Astrocyte (in vitro differentiated cells and primary cell): ENCODE results near the gene PKD1L1. TPM values are rescaled to one million over a fixed set of nuclear protein-coding genes. Genes with fewer than 3 reads are reported as not detected.
A peak's percentile ranks its signal among the peaks of the same experiment; 100 is the strongest.
"Not testable (repeated sequence)": the region's sequence is repeated elsewhere in the genome, so short reads cannot be mapped to it uniquely, and the experiment has no call there.

Experiments
- DNase-seq: peaks from one replicate; pipeline ENCODE4 v3.0.0-alpha.2; 2010; ENCODE audit warnings: low read depth
- FAIRE-seq: peaks from 2 replicates; lab custom pipeline; 2011; peaks lifted over from hg19 to GRCh38; lab: Jason Lieb, UNC
- H2AFZ ChIP-seq: 2 replicates; pipeline ENCODE4 v1.6.0; 2012; ENCODE audit warnings: low read depth, low read length, inconsistent platforms
- H3K27ac ChIP-seq: 2 replicates; pipeline ENCODE4 v1.5.1; 2011; ENCODE audit warnings: low read depth, low read length, inconsistent platforms
- H3K27me3 ChIP-seq: 2 replicates; pipeline ENCODE4 v1.6.0; 2011; ENCODE audit warnings: low read length, inconsistent platforms; ENCODE audit not compliant: insufficient read depth
- H3K36me3 ChIP-seq: 2 replicates; pipeline ENCODE4 v1.5.1; 2011; ENCODE audit warnings: low read length, inconsistent platforms; ENCODE audit not compliant: insufficient read depth
- H3K4me1 ChIP-seq: 2 replicates; pipeline ENCODE4 v1.5.1; 2011; ENCODE audit warnings: low read length, inconsistent platforms; ENCODE audit not compliant: insufficient read depth
- H3K4me2 ChIP-seq: 2 replicates; pipeline ENCODE4 v1.6.0; 2012; ENCODE audit warnings: low read length, inconsistent platforms
- H3K4me3 ChIP-seq: 2 replicates; pipeline ENCODE4 v1.5.1; 2011; ENCODE audit warnings: low read depth, mild to moderate bottlenecking, low read length, inconsistent platforms; ENCODE audit not compliant: insufficient read depth
- H3K79me2 ChIP-seq: 2 replicates; pipeline ENCODE4 v1.6.0; 2012; ENCODE audit warnings: mild to moderate bottlenecking, low read length, inconsistent platforms; ENCODE audit not compliant: insufficient read depth
- H3K9ac ChIP-seq: 2 replicates; pipeline ENCODE4 v1.6.0; 2012; ENCODE audit warnings: mild to moderate bottlenecking, low read length, inconsistent platforms
- H3K9me3 ChIP-seq: 2 replicates; pipeline ENCODE4 v1.5.1; 2012; ENCODE audit warnings: low read depth, mild to moderate bottlenecking, low read length, inconsistent platforms; ENCODE audit not compliant: insufficient read depth
- H4K20me1 ChIP-seq: 2 replicates; pipeline ENCODE4 v1.6.0; 2012; ENCODE audit warnings: low read length, inconsistent platforms; ENCODE audit not compliant: insufficient read depth
- H3K27ac Mint-ChIP-seq: one replicate; pipeline ENCODE4 v1.8.0; 2021; ENCODE audit warnings: mild to moderate bottlenecking, mixed read lengths; ENCODE audit not compliant: unreplicated experiment
- H3K27me3 Mint-ChIP-seq: one replicate; pipeline ENCODE4 v1.8.0; 2021; ENCODE audit warnings: low read depth, mixed read lengths; ENCODE audit not compliant: unreplicated experiment
- H3K36me3 Mint-ChIP-seq: one replicate; pipeline ENCODE4 v1.8.0; 2021; ENCODE audit warnings: low read depth, mixed read lengths; ENCODE audit not compliant: unreplicated experiment
- H3K4me1 Mint-ChIP-seq: one replicate; pipeline ENCODE4 v1.8.0; 2021; ENCODE audit warnings: low read depth, mixed read lengths; ENCODE audit not compliant: unreplicated experiment
- H3K4me3 Mint-ChIP-seq: one replicate; pipeline ENCODE4 v1.8.0; 2021; ENCODE audit warnings: mild to moderate bottlenecking, moderate library complexity, mixed read lengths; ENCODE audit not compliant: unreplicated experiment
- H3K9me3 Mint-ChIP-seq: one replicate; pipeline ENCODE4 v1.8.0; 2021; ENCODE audit warnings: mild to moderate bottlenecking, mixed read lengths; ENCODE audit not compliant: unreplicated experiment
- CTCF ChIP-seq: IDR thresholded peaks from 2 replicates; pipeline ENCODE4 v1.5.1; 2011; ENCODE audit warnings: low read depth, mild to moderate bottlenecking, inconsistent platforms, low read length, moderate library complexity; ENCODE audit not compliant: insufficient read depth
- EZH2 ChIP-seq: IDR thresholded peaks from 2 replicates; pipeline ENCODE4 v1.6.1; 2012; ENCODE audit warnings: mild to moderate bottlenecking, low read length, inconsistent platforms; ENCODE audit not compliant: insufficient read depth
- total RNA-seq: library from RNA; stranded (reverse); gene quantifications from 2 replicates; pipeline ENCODE4 v1.2.1, GENCODE V29; 2021

The PKD1L1 gene
- total RNA-seq, 1 donor from 2014 or later = 0.39 TPM

DNA sequence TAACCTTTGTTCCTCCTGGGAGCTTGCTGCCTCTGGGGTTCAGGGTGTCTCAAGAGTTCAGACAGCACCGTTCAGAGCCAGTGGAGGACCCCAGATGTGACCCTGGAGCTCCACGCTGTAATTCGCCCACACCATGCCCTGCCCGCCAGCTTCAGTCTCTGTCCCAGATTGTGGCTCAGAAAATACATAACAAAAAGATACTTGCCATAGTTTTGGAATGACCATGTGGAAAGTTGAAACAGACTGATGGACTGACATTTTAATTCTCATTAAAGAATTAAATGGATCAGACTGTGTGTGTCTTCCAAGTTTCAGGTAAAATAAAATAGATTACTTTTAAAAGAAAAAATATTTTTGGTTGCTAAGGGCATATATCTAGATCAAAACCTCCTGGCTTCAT, 191.6 kb downstream of the PKD1L1 start:
- Histone ChIP-seq H2AFZ (peak overlapping the region; percentile 37), H3K27ac (no peak overlapping the region), H3K4me3 (no peak overlapping the region), H3K9ac (no peak overlapping the region), H3K4me1 (peaks cover 17% of the 10 kb centered on the region), H3K79me2 (no peaks in the 10 kb centered on the region), H3K4me2 (no peak overlapping the region), H4K20me1 (no peaks in the 10 kb centered on the region), H3K9me3 (no peaks in the 10 kb centered on the region), H3K27me3 (no peaks in the 10 kb centered on the region), H3K36me3 (no peaks in the 10 kb centered on the region)
- no peaks in the 10 kb centered on the region for H3K36me3 Mint-ChIP-seq
- peaks cover 3% of the 10 kb centered on the region for H3K9me3 Mint-ChIP-seq
- no peak overlapping the region for H3K4me3 Mint-ChIP-seq
- peaks cover 22% of the 10 kb centered on the region for H3K4me1 Mint-ChIP-seq
- H3K27ac Mint-ChIP-seq = no peak overlapping the region
- H3K27me3 Mint-ChIP-seq = no peaks in the 10 kb centered on the region
- TF ChIP-seq EZH2 = no peak
- TF ChIP-seq CTCF = no peak
- no peak for DNase-seq
- FAIRE-seq = no peak

DNA sequence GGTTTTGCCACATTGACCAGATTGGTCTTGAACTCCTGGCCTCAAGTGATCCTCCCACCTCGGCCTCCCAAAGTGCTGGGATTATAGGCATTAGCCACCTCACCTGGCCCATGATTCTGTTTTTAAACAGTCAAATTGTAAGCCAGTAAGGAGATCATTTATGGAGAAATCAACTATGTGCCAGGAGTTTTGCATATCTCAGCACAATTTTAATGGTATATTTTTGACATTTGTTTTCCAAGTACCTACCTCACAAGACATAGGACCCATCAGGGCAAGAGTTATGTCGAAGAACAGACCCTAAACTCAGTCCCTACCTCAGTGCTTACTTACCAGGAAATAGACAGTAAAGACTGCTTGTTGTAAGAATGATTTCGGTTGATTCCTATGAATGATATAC, 193.0 kb downstream of the PKD1L1 start:
- Histone ChIP-seq H2AFZ (no peak overlapping the region), H3K4me1 (peaks cover 17% of the 10 kb centered on the region), H3K9me3 (no peaks in the 10 kb centered on the region), H3K4me2 (no peak overlapping the region), H3K27ac (no peak overlapping the region), H3K79me2 (no peaks in the 10 kb centered on the region), H3K9ac (no peak overlapping the region), H3K4me3 (no peak overlapping the region), H4K20me1 (no peaks in the 10 kb centered on the region), H3K27me3 (no peaks in the 10 kb centered on the region), H3K36me3 (no peaks in the 10 kb centered on the region)
- H3K9me3 Mint-ChIP-seq = peaks cover 3% of the 10 kb centered on the region
- TF ChIP-seq CTCF (no peak), EZH2 (no peak)
- H3K27me3 Mint-ChIP-seq = no peaks in the 10 kb centered on the region
- H3K27ac Mint-ChIP-seq = no peak overlapping the region
- DNase-seq (no peak), FAIRE-seq (no peak)
- peaks cover 22% of the 10 kb centered on the region for H3K4me1 Mint-ChIP-seq
- H3K36me3 Mint-ChIP-seq = no peaks in the 10 kb centered on the region
- no peak overlapping the region for H3K4me3 Mint-ChIP-seq

DNA sequence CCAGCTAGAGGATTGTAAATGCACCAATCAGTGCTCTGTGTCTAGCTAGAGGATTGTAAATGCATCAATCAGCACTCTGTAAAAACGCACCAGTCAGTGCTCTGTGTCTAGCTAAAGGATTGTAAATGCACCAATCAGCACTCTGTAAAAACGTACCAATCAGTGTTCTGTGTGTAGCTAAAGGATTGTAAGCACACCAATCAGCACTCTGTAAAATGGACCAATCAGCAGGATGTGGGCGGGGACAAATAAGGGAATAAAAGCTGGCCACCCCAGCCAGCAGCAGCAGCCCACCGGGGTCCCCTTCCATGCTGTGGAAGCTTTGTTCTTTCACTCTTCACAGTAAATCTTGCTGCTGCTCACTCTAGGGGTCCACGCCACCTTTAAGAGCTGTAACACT, 196.5 kb downstream of the PKD1L1 start:
- not testable (repeated sequence) for H3K9ac ChIP-seq, H3K4me3 ChIP-seq, H3K36me3 Mint-ChIP-seq, H3K4me3 Mint-ChIP-seq, H3K36me3 ChIP-seq, H3K27ac ChIP-seq, H2AFZ ChIP-seq, H3K9me3 ChIP-seq, H3K27ac Mint-ChIP-seq, FAIRE-seq, H4K20me1 ChIP-seq, H3K4me2 ChIP-seq, H3K79me2 ChIP-seq, H3K4me1 ChIP-seq, H3K4me1 Mint-ChIP-seq, H3K9me3 Mint-ChIP-seq, H3K27me3 ChIP-seq, DNase-seq
- peaks cover 12% of the 10 kb centered on the region for H3K27me3 Mint-ChIP-seq
